Astrocyte (in vitro differentiated cells and primary cell): Measurements from ENCODE around the gene ADCY1. TPM values are rescaled to one million over a fixed set of nuclear protein-coding genes. Genes with fewer than 3 reads are reported as not detected.

Experiments used
- DNase-seq: peaks from one replicate; pipeline ENCODE4 v3.0.0-alpha.2; 2010; ENCODE audit warnings: low read depth
- FAIRE-seq: peaks from 2 replicates; lab custom pipeline; 2011; peaks lifted over from hg19 to GRCh38; lab: Jason Lieb, UNC
- H2AFZ ChIP-seq: 2 replicates; pipeline ENCODE4 v1.6.0; 2012; ENCODE audit warnings: low read depth, low read length, inconsistent platforms
- H3K27ac ChIP-seq: 2 replicates; pipeline ENCODE4 v1.5.1; 2011; ENCODE audit warnings: low read depth, low read length, inconsistent platforms
- H3K27me3 ChIP-seq: 2 replicates; pipeline ENCODE4 v1.6.0; 2011; ENCODE audit warnings: low read length, inconsistent platforms; ENCODE audit not compliant: insufficient read depth
- H3K36me3 ChIP-seq: 2 replicates; pipeline ENCODE4 v1.5.1; 2011; ENCODE audit warnings: low read length, inconsistent platforms; ENCODE audit not compliant: insufficient read depth
- H3K4me1 ChIP-seq: 2 replicates; pipeline ENCODE4 v1.5.1; 2011; ENCODE audit warnings: low read length, inconsistent platforms; ENCODE audit not compliant: insufficient read depth
- H3K4me2 ChIP-seq: 2 replicates; pipeline ENCODE4 v1.6.0; 2012; ENCODE audit warnings: low read length, inconsistent platforms
- H3K4me3 ChIP-seq: 2 replicates; pipeline ENCODE4 v1.5.1; 2011; ENCODE audit warnings: low read depth, mild to moderate bottlenecking, low read length, inconsistent platforms; ENCODE audit not compliant: insufficient read depth
- H3K79me2 ChIP-seq: 2 replicates; pipeline ENCODE4 v1.6.0; 2012; ENCODE audit warnings: mild to moderate bottlenecking, low read length, inconsistent platforms; ENCODE audit not compliant: insufficient read depth
- H3K9ac ChIP-seq: 2 replicates; pipeline ENCODE4 v1.6.0; 2012; ENCODE audit warnings: mild to moderate bottlenecking, low read length, inconsistent platforms
- H3K9me3 ChIP-seq: 2 replicates; pipeline ENCODE4 v1.5.1; 2012; ENCODE audit warnings: low read depth, mild to moderate bottlenecking, low read length, inconsistent platforms; ENCODE audit not compliant: insufficient read depth
- H4K20me1 ChIP-seq: 2 replicates; pipeline ENCODE4 v1.6.0; 2012; ENCODE audit warnings: low read length, inconsistent platforms; ENCODE audit not compliant: insufficient read depth
- H3K27ac Mint-ChIP-seq: one replicate; pipeline ENCODE4 v1.8.0; 2021; ENCODE audit warnings: mild to moderate bottlenecking, mixed read lengths; ENCODE audit not compliant: unreplicated experiment
- H3K27me3 Mint-ChIP-seq: one replicate; pipeline ENCODE4 v1.8.0; 2021; ENCODE audit warnings: low read depth, mixed read lengths; ENCODE audit not compliant: unreplicated experiment
- H3K36me3 Mint-ChIP-seq: one replicate; pipeline ENCODE4 v1.8.0; 2021; ENCODE audit warnings: low read depth, mixed read lengths; ENCODE audit not compliant: unreplicated experiment
- H3K4me1 Mint-ChIP-seq: one replicate; pipeline ENCODE4 v1.8.0; 2021; ENCODE audit warnings: low read depth, mixed read lengths; ENCODE audit not compliant: unreplicated experiment
- H3K4me3 Mint-ChIP-seq: one replicate; pipeline ENCODE4 v1.8.0; 2021; ENCODE audit warnings: mild to moderate bottlenecking, moderate library complexity, mixed read lengths; ENCODE audit not compliant: unreplicated experiment
- H3K9me3 Mint-ChIP-seq: one replicate; pipeline ENCODE4 v1.8.0; 2021; ENCODE audit warnings: mild to moderate bottlenecking, mixed read lengths; ENCODE audit not compliant: unreplicated experiment
- EZH2 ChIP-seq: IDR thresholded peaks from 2 replicates; pipeline ENCODE4 v1.6.1; 2012; ENCODE audit warnings: mild to moderate bottlenecking, low read length, inconsistent platforms; ENCODE audit not compliant: insufficient read depth
- total RNA-seq: library from RNA; stranded (reverse); gene quantifications from 2 replicates; pipeline ENCODE4 v1.2.1, GENCODE V29; 2021
- TF ChIP-seq, protein P1 (sequence below): IDR thresholded peaks from 2 replicates; pipeline ENCODE4 v1.5.1; 2011; ENCODE audit warnings: low read depth, mild to moderate bottlenecking, inconsistent platforms, low read length, moderate library complexity; ENCODE audit not compliant: insufficient read depth

ADCY1 gene
- total RNA-seq, 1 donor from 2014 or later: 1.6 TPM

GRCh38 chr7:45601816-45602540 lies 27.8 kb downstream of the ADCY1 start:
- no peaks in the 10 kb centered on the region for H3K4me1 Mint-ChIP-seq
- H3K4me1 ChIP-seq: no peaks in the 10 kb centered on the region
- no peak overlapping the region for H3K4me2 ChIP-seq
- FAIRE-seq: no peak
- H3K27ac Mint-ChIP-seq: no peak overlapping the region
- H3K27me3 ChIP-seq: no peaks in the 10 kb centered on the region
- TF ChIP-seq EZH2: no peak
- TF ChIP-seq, protein P1, sequence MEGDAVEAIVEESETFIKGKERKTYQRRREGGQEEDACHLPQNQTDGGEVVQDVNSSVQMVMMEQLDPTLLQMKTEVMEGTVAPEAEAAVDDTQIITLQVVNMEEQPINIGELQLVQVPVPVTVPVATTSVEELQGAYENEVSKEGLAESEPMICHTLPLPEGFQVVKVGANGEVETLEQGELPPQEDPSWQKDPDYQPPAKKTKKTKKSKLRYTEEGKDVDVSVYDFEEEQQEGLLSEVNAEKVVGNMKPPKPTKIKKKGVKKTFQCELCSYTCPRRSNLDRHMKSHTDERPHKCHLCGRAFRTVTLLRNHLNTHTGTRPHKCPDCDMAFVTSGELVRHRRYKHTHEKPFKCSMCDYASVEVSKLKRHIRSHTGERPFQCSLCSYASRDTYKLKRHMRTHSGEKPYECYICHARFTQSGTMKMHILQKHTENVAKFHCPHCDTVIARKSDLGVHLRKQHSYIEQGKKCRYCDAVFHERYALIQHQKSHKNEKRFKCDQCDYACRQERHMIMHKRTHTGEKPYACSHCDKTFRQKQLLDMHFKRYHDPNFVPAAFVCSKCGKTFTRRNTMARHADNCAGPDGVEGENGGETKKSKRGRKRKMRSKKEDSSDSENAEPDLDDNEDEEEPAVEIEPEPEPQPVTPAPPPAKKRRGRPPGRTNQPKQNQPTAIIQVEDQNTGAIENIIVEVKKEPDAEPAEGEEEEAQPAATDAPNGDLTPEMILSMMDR: no peak
- H3K27me3 Mint-ChIP-seq: peaks cover 8% of the 10 kb centered on the region
- H3K9me3 Mint-ChIP-seq: no peaks in the 10 kb centered on the region
- H3K4me3 Mint-ChIP-seq: no peak overlapping the region
- no peak overlapping the region for H3K9ac ChIP-seq
- no peaks in the 10 kb centered on the region for H3K36me3 Mint-ChIP-seq
- H3K79me2 ChIP-seq: no peaks in the 10 kb centered on the region
- H3K9me3 ChIP-seq: no peaks in the 10 kb centered on the region
- no peaks in the 10 kb centered on the region for H4K20me1 ChIP-seq
- DNase-seq: no peak
- H3K36me3 ChIP-seq: no peaks in the 10 kb centered on the region
- H3K4me3 ChIP-seq: no peak overlapping the region
- no peak overlapping the region for H3K27ac ChIP-seq
- no peak overlapping the region for H2AFZ ChIP-seq

GRCh38 chr7:45606050-45606449 lies 31.9 kb downstream of the ADCY1 start:
- no peak overlapping the region for H3K4me3 Mint-ChIP-seq
- no peaks in the 10 kb centered on the region for H3K4me1 Mint-ChIP-seq
- Histone ChIP-seq H3K27me3 (no peaks in the 10 kb centered on the region), H3K4me1 (no peaks in the 10 kb centered on the region), H3K27ac (no peak overlapping the region), H4K20me1 (no peaks in the 10 kb centered on the region), H3K4me2 (no peak overlapping the region), H3K4me3 (no peak overlapping the region), H3K36me3 (no peaks in the 10 kb centered on the region), H3K9me3 (no peaks in the 10 kb centered on the region), H2AFZ (no peak overlapping the region), H3K9ac (no peak overlapping the region), H3K79me2 (no peaks in the 10 kb centered on the region)
- TF ChIP-seq EZH2: no peak
- TF ChIP-seq, protein P1: no peak
- H3K27ac Mint-ChIP-seq: no peak overlapping the region
- H3K27me3 Mint-ChIP-seq: no peaks in the 10 kb centered on the region
- no peak for FAIRE-seq
- no peaks in the 10 kb centered on the region for H3K36me3 Mint-ChIP-seq
- H3K9me3 Mint-ChIP-seq: peaks cover 3% of the 10 kb centered on the region
- DNase-seq: no peak

DNA sequence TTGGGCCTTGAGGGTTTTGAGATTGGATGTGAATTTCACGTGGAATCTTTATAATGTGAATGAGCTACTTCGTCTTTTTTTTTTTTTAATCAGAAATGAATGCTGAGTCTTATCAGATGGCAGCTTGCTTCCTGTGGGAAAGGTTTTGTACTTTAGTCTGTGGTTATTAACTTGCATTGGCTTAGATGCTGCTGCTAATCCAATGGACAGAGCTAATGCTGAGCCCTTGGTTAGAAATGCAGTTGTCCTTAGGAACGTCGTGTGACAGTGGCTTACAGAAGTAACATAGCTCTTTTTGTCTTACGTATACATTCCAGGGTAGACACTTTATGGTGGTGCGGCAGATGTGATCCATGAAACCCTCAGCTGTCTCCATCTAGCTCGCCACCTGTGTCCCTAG lies 32.8 kb downstream of the ADCY1 start:
- H3K4me3 Mint-ChIP-seq: no peak overlapping the region
- no peak overlapping the region for H3K27ac ChIP-seq
- no peaks in the 10 kb centered on the region for H3K27me3 ChIP-seq
- peaks cover 3% of the 10 kb centered on the region for H3K9me3 Mint-ChIP-seq
- no peak for FAIRE-seq
- H3K4me2 ChIP-seq: no peak overlapping the region
- no peaks in the 10 kb centered on the region for H3K4me1 ChIP-seq
- no peaks in the 10 kb centered on the region for H4K20me1 ChIP-seq
- H3K9ac ChIP-seq: no peak overlapping the region
- no peaks in the 10 kb centered on the region for H3K36me3 Mint-ChIP-seq
- H3K79me2 ChIP-seq: no peaks in the 10 kb centered on the region
- no peaks in the 10 kb centered on the region for H3K4me1 Mint-ChIP-seq
- H2AFZ ChIP-seq: no peak overlapping the region
- no peak for DNase-seq
- H3K36me3 ChIP-seq: no peaks in the 10 kb centered on the region
- no peak overlapping the region for H3K4me3 ChIP-seq
- no peaks in the 10 kb centered on the region for H3K9me3 ChIP-seq
- no peaks in the 10 kb centered on the region for H3K27me3 Mint-ChIP-seq
- H3K27ac Mint-ChIP-seq: no peak overlapping the region
- TF ChIP-seq, protein P1: no peak
